ENCODE results near the gene KCNG2.

GRCh38 chr18:79782566-79783308 is 15.0 kb upstream of the KCNG2 start:
- TF ChIP-seq, protein P1, sequence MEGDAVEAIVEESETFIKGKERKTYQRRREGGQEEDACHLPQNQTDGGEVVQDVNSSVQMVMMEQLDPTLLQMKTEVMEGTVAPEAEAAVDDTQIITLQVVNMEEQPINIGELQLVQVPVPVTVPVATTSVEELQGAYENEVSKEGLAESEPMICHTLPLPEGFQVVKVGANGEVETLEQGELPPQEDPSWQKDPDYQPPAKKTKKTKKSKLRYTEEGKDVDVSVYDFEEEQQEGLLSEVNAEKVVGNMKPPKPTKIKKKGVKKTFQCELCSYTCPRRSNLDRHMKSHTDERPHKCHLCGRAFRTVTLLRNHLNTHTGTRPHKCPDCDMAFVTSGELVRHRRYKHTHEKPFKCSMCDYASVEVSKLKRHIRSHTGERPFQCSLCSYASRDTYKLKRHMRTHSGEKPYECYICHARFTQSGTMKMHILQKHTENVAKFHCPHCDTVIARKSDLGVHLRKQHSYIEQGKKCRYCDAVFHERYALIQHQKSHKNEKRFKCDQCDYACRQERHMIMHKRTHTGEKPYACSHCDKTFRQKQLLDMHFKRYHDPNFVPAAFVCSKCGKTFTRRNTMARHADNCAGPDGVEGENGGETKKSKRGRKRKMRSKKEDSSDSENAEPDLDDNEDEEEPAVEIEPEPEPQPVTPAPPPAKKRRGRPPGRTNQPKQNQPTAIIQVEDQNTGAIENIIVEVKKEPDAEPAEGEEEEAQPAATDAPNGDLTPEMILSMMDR (IDR thresholded peaks at IDR 0.05; ENCODE audit: low read depth, low read length, missing input control), result no peak
- TF ChIP-seq FOXA2 (IDR thresholded peaks at IDR 0.05) (no peak), EGR1 (IDR thresholded peaks at IDR 0.05; ENCODE audit: low read depth in 2 of 2) (no peak), SP1 (IDR thresholded peaks at IDR 0.05) (no peak), MAX (IDR thresholded peaks at IDR 0.05) (no peak), TAF1 (conservative IDR thresholded peaks at IDR 0.05) (no peak), REST (IDR thresholded peaks at IDR 0.05) (no peak), YY1 (IDR thresholded peaks at IDR 0.05) (no peak), RXRA (IDR thresholded peaks at IDR 0.05) (no peak), ZBTB33 (IDR thresholded peaks at IDR 0.05) (no peak), RAD21 (IDR thresholded peaks at IDR 0.05) (no peak), FOXA1 (IDR thresholded peaks at IDR 0.05) (no peak)

Data from liver (tissue), 3 donors.